ENCODE measurements around the gene TRAPPC5.
"Not testable (repeated sequence)": the region's sequence is repeated elsewhere in the genome, so short reads cannot be mapped to it uniquely, and the experiment has no call there.

TRAPPC5 gene

GRCh38 chr19:7642295-7643030 is 38.2 kb upstream of the TRAPPC5 start:
- no peak for DNase-seq (ENCODE audit: low read depth)
- TF ChIP-seq CTCF (conservative IDR thresholded peaks at IDR 0.05; ENCODE audit: low read depth, low read length): no peak
- H3K4me3 ChIP-seq (ENCODE audit: low read length): no peak overlapping the region

- TF ChIP-seq CTCF (conservative IDR thresholded peaks at IDR 0.05; ENCODE audit: low read depth, low read length): no peak
- H3K4me3 ChIP-seq (ENCODE audit: low read length): no peak overlapping the region
- no peak for DNase-seq (ENCODE audit: low read depth)
Measured at GRCh38 chr19:7643031-7643415, 37.6 kb upstream of the TRAPPC5 start.

- not testable (repeated sequence) for DNase-seq (ENCODE audit: low read depth); H3K4me3 ChIP-seq (ENCODE audit: low read length)
Measured at GRCh38 chr19:7643629-7644549, 36.7 kb upstream of the TRAPPC5 start.

GRCh38 chr19:7644550-7644877 is 36.1 kb upstream of the TRAPPC5 start:
- TF ChIP-seq CTCF (conservative IDR thresholded peaks at IDR 0.05; ENCODE audit: low read depth, low read length): no peak
- no peak for DNase-seq (ENCODE audit: low read depth)
- no peak overlapping the region for H3K4me3 ChIP-seq (ENCODE audit: low read length)

GRCh38 chr19:7645163-7645562 is 35.5 kb upstream of the TRAPPC5 start:
- H3K4me3 ChIP-seq (ENCODE audit: low read length): no peak overlapping the region
- no peak for DNase-seq (ENCODE audit: low read depth)
- TF ChIP-seq CTCF (conservative IDR thresholded peaks at IDR 0.05; ENCODE audit: low read depth, low read length): no peak

GRCh38 chr19:7645656-7646425 is 34.8 kb upstream of the TRAPPC5 start:
- TF ChIP-seq CTCF (conservative IDR thresholded peaks at IDR 0.05; ENCODE audit: low read depth, low read length): no peak
- H3K4me3 ChIP-seq (ENCODE audit: low read length): no peak overlapping the region
- DNase-seq (ENCODE audit: low read depth): no peak

GRCh38 chr19:7646426-7646700 is 34.3 kb upstream of the TRAPPC5 start:
- TF ChIP-seq CTCF (conservative IDR thresholded peaks at IDR 0.05; ENCODE audit: low read depth, low read length): no peak
- DNase-seq (ENCODE audit: low read depth): no peak
- H3K4me3 ChIP-seq (ENCODE audit: low read length): no peak overlapping the region
